ENCODE results near the gene SLC39A6. TPM values are rescaled to one million over a fixed set of nuclear protein-coding genes. Genes with fewer than 3 reads are reported as not detected.
"Not testable (repeated sequence)": the region's sequence is repeated elsewhere in the genome, so short reads cannot be mapped to it uniquely, and the experiment has no call there.

Gene SLC39A6, protein sequence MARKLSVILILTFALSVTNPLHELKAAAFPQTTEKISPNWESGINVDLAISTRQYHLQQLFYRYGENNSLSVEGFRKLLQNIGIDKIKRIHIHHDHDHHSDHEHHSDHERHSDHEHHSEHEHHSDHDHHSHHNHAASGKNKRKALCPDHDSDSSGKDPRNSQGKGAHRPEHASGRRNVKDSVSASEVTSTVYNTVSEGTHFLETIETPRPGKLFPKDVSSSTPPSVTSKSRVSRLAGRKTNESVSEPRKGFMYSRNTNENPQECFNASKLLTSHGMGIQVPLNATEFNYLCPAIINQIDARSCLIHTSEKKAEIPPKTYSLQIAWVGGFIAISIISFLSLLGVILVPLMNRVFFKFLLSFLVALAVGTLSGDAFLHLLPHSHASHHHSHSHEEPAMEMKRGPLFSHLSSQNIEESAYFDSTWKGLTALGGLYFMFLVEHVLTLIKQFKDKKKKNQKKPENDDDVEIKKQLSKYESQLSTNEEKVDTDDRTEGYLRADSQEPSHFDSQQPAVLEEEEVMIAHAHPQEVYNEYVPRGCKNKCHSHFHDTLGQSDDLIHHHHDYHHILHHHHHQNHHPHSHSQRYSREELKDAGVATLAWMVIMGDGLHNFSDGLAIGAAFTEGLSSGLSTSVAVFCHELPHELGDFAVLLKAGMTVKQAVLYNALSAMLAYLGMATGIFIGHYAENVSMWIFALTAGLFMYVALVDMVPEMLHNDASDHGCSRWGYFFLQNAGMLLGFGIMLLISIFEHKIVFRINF
- 10 to 100 TPM; 17.6 to 19.3 TPM for total RNA-seq
- long read RNA-seq, transcript SLC39A6-201 (10 exons, 3,543 nt): major isoform, 6 of 12 reads
- long read RNA-seq, partial matches to known transcripts: 6 of 12 reads
- long read RNA-seq, other reads (novel, unspliced or antisense): 0 of 12 reads

DNA sequence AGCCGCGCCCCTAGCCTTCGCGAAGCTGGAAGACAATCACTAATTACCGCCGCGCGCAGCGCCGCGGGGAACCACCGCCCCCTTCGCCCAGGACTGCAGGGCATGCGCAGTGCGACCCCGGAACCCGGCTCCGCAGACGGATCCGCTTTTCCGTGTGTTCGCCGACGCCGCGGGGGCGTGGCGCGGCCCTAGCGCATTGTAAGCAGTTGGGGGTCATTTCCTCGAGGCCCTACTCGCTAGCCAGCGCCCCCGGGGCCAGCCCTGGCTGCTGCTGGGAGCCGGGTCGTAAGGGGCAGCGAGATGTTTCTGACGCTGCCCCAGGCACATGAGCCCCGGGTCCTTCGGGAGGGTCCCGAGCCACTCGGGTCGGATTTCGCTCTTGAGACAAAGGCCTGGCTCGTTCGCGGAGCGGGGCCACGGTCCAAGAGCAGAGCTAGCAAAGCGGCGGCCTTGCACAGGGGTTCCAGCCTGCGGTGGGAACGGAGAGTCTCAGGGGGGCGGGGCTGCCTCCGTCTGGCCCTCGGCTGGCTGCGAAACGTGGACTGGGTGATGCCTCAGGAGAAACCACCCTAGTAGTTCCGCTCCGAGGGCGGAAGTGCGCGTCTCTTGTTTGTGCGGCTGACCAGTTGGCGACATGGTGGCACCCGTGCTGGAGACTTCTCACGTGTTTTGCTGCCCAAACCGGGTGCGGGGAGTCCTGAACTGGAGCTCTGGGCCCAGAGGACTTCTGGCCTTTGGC, at the start of gene SLC39A6, which contains the start of gene ELP2:
SLC39A6 (minus strand) TSS at position 41 of the 739 bp plus-strand sequence. CDS start 2,333 bp downstream, outside the sequence.
ELP2 (plus strand) TSS at position 600 of the 739 bp plus-strand sequence; CDS start at position 635, 35 bp downstream.
- ATAC-seq: peak; percentile 97 to 99
- intact Hi-C loops (cut with DNase I): no loop called here

DNA sequence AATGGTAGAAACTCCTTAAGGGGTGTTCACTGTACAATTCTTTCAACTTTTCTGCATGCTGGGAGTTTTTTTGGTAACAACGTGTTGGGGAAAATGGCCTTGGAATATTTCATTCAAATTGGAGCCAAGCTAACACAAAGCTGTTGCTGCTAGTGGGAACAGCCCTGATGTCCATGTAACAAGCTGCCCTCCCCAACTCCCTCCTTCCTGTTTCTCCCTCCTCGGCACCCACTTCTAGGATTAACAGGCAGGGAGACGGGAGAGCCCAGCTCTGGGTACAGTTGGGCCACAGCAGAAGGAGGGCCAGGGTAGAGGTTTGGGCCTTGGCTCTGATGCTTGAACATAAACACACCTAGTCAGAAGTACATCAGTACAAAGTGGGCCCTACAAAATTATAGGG, 48.8 kb upstream of the SLC39A6 start:
- intact Hi-C loops (cut with DNase I): no loop called here
- DNase-seq: no peak

More for the DNA sequence above, at the start of gene SLC39A6, which contains the start of gene ELP2:
- DNase-seq: peak; percentile 97

DNA sequence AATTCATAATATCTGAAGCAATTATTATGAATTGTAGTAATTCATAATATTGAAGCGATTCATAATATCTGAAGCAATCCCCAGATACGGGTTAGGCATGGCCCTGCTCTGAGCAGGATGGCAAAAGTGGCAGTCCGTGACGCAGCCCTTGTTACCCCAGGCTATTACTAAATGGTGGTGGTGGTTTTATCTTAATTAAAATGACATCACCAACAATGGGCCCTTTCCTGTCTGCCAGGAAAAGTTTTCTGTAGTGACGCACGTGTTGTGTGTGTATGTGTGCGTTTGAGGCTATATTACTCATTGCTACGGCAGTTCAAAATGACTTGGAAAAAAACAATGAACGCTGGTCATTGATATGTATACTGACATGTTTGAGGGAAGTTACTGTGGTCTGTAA, 47.6 kb upstream of the SLC39A6 start:
- no peak for DNase-seq
- intact Hi-C loops (cut with DNase I): no loop called here
- no peak for ATAC-seq

More for the DNA sequence above, 48.8 kb upstream of the SLC39A6 start:
- ATAC-seq: no peak

DNA sequence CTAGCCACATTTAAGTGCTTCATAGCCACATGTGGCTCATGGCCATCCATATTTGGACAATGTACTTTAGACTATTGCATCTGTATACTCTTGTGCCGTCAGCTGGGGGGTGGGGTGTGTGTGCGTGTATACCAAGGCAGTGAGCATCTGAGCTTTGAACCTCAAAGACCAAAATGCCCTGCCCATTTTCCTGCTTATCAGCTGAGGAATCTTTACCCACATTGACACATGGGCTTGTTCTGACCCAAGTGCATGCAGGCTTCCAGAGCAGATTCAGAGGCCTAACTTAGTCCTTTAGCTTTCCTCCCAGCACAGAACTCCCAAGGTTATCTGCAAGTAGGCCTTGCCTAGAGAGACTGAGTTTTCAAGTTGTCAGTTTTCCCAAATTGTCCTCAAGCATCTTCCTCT, 47.0 kb upstream of the SLC39A6 start:
- intact Hi-C loops (cut with DNase I): no loop called here
- no peak for ATAC-seq
- no peak for DNase-seq

DNA sequence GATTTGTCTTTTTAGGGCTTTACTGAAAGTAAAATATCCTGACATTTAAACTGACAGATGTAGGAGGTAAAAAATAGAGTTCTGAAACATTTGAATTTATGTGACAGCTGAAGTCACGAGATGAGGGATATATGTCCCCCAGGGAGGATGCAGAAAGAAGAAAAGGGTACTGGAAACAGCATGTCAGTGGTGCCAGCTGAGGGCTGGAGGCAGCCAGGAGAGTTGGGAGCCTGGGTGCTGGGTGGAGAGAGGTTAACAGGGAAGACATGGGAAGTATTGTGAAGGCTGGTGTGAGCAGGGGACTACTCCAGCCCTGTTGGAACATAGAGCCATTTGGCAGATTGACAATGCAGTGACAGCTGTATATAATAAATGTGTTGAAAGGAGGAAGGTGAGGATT, 46.3 kb upstream of the SLC39A6 start:
- DNase-seq (no peak), ATAC-seq (no peak)
- intact Hi-C loops (cut with DNase I): no loop called here

DNA sequence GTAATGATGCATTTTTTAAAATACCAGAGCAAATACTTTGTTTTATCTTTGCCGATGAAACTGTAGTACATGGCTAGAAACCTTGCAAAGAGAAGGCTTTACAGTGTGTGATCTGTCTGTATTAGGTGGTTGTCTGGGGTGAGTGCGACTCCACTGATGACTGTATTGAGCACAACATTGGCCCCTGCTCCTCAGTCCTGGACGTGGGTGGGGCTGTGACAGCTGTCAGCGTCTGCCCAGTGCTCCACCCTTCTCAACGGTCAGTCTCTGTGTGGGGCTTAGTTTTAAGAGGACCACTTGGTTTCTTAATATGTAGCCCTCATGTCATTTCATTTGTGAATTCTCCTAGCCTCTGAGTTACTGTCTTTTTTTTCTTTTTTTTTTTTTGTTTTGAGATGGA, 40.8 kb upstream of the SLC39A6 start:
- intact Hi-C loops (cut with DNase I): no loop called here
- DNase-seq: no peak
- ATAC-seq: no peak

DNA sequence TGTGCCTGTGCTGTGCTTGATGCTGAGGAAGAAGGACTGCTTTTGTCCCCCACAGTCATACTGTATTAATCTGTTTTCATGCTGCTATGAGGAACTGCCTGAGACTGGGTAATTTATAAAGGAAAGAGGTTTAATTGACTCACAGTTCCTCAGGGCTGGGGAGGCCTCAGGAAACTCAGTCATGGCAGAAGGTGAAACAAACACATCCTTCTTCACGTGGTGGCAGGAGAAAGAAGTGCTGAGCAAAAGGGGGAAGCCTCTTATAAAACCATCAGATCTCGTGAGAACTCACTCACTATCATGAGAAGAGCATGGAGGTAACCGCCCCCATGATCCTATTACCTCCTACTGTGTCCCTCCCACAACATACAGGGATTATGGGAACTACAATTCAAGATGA, 39.2 kb upstream of the SLC39A6 start:
- DNase-seq; intact Hi-C loops (cut with DNase I); ATAC-seq: not testable (repeated sequence)

DNA sequence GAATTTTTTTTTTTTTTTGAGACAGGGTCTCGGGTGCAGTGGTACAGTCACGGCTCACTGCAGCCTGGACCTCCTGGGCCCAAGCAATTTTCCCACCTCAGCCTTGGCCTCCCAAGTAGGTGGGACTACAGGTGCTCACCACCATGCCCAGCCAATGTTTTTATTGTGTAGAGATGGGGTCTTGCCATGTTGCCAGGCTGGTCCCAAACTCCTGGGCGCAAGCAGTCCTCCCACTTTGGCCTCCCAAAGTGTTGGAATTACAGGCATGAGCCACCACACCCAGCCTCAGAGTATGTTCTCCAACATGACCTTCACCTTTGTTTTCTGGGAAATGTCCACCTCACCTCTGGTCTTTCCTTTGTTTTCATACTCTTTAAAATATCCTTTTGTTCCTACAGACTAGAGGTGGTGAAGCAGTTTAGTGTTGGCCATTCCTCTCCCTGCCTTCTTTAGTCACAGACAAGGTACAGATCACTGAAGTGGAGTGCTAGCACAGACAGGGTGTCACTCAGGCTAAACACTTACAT, 38.6 kb upstream of the SLC39A6 start:
- ATAC-seq (no peak), DNase-seq (no peak)
- intact Hi-C loops (cut with DNase I): no loop called here

DNA sequence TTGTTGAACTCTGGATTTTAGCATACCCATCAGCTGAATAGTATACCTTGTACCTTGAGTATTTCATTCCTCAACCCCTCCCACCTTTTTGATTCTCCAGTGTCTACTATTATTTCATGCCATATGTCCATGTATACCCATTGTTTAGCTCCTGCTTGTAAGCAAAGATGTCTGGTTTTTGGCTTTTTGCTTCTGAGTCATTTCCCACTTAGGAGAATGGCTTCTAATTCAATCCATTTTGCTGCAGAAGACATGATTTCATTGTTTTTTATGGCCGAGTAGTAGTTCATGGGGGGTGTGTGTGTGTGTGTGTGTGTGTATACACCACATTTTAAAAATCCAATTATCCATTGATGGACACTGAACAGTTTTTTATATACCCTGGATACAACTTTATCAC, 33.8 kb upstream of the SLC39A6 start:
- DNase-seq: no peak
- intact Hi-C loops (cut with DNase I): no loop called here
- no peak for ATAC-seq

DNA sequence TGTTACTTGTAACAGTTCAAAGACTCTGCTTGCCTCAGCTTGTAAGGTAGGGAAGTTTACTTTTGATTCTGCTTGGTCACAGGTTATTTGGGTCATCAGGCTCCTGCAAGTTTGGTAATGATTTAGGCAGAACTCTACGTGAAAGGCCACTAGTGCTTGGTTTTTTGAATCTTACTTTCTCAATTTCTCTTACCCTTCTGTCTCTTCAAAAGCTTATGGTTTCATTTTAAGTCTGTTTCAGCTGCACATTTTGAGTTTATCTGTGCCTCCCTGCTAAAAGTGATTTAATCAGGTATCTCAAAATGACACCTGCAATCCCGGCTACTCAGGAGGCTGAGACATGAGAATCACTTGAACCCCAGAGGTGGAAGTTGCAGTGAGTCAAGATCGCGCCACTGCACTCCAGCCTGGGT, 31.8 kb upstream of the SLC39A6 start:
- intact Hi-C loops (cut with DNase I): no loop called here
- ATAC-seq (no peak), DNase-seq (no peak)

DNA sequence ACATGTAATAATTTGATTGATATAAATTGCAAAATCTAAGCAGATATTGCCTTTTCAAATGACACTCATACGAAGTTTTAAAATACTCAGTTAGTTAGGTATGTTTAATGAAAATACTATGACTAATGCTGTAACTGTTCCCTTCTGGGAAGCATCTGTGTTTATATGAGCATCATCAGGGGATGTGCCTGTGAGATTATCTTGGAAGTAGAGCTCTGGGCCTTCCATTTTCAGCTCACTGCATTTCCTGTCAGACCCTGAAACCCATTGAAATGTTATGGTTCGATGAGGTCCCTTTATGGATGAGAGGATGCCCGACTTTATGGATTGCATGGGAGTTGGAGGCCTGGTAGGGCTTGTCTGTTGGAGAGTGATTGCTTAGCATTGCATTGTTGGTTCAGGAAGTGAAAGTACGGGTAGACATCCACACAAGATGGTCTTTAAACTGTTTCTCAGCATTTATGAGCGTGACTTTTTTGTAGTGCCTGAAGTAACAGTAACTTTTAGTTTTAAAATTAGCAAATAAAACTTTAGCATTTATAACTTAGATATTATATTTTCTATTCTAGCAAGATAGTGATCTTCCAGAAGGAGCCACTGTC, 29.2 kb upstream of the SLC39A6 start:
- DNase-seq (no peak), ATAC-seq (no peak)
- intact Hi-C loops (cut with DNase I): no loop called here

DNA sequence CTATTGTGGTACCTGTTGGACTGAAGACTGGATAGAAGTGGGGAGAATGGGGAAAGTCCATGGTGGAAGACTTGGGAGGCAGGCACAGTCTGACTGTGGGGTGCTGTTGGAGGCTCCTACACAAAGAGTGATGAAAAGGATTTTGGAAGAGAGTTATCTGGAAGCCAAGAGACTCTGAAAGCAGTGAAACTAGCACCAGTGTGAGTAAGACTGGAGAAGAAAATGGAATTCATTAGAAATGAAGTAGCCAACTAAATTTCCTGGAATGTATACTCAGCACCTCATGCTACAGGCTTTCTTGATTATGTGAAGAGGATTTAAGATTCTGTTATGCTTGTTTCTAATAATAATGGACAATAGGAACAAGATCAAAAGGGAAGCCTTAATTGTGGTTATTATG, 28.3 kb upstream of the SLC39A6 start:
- intact Hi-C loops (cut with DNase I): no loop called here
- DNase-seq (no peak), ATAC-seq (no peak)

DNA sequence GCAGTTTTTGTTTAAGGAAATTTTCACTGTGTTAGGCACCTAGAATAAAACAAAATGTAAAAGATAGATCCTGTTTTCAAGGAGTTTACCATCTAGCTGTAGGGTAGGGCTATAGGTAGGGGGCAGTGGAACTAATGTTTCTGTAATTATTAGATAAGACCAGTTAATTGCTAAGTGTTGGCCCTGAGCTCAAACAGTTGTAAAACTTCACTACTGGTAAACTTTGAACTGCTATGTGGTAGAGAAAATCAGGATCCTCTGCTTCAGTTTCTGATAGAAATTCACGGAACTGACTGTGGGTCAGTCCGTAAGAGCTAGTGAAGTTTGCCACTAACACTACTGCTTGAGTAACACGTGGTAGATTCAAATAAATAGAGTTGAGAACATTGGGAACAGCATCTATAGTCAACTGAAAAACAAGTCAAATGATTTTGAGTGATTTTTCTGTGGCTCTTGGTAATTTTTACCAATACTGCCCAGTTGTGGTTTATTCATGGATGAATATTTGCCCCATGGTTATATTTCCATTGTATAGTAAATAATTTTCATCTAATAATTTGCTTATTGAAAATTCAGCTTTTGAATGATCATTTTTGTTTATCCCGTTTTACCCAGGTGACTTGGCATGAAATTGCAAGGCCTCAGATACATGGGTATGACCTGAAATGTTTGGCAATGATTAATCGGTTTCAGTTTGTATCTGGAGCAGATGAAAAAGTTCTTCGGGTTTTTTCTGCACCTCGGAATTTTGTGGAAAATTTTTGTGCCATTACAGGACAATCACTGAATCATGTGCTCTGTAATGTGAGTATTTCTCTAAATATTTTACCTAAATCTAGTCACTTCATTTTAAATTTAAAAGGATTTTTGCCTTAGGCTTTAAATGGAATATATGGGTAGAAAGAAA, 27.0 kb upstream of the SLC39A6 start:
- ATAC-seq (no peak), DNase-seq (no peak)
- intact Hi-C loops (cut with DNase I): no loop called here

DNA sequence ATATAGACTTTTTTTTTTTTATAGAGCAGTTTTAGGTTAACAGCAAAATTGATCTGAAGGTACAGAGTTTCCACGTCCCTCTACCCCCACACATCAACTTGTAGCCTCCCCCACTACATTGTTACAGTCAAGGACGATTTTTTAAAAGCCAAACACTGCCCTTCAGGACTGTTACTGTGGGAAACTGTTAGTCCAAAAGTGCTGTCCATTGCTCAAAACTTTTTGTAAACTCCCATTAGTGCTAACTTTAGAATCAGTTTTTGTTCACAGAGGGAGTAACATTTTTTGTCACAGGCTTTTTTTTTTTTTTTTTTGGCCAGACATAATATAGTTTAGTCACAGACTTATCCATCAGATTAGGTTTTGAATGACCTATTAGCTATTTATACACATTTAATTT, 24.6 kb upstream of the SLC39A6 start:
- DNase-seq: no peak
- intact Hi-C loops (cut with DNase I): no loop called here
- no peak for ATAC-seq

DNA sequence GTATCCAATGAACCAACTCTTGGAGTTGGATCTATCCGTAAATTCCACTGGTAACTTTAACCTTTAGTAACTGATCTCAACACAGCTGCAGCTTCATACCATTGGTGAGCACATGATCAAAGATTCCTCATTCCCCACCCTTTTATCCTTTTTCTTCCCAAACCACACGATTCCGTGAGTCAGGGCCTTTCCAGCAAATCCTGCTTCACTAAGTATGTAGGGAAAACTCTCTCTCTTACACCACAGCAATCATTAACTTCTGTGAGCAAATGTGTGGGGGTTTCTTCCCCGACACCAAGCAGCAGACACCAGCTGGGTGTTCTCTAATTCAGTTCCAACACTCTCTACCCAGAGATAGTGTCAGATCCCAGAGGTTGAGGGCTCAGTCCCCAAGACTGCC, 24.1 kb upstream of the SLC39A6 start:
- DNase-seq (no peak), ATAC-seq (no peak)
- intact Hi-C loops (cut with DNase I): no loop called here

DNA sequence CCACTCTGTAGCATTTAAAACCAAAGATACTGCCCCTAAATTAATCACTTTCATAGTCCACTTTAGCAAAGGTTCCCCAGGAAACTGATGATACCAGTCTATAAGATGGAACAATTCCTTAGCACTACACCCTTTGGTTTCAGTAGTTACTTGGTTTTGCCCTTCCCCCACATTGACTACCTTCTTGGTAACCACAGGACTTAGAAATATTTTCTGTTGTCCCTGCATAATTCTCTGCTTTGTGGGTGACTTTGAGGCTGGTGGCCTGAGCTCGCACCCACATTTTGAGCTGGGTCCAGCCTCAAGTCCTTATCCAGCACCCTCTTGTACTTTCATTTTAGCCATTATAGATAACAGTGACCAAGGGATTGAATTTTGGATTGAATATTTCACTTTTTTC, 23.6 kb upstream of the SLC39A6 start:
- intact Hi-C loops (cut with DNase I): no loop called here
- DNase-seq: no peak
- ATAC-seq: no peak

DNA sequence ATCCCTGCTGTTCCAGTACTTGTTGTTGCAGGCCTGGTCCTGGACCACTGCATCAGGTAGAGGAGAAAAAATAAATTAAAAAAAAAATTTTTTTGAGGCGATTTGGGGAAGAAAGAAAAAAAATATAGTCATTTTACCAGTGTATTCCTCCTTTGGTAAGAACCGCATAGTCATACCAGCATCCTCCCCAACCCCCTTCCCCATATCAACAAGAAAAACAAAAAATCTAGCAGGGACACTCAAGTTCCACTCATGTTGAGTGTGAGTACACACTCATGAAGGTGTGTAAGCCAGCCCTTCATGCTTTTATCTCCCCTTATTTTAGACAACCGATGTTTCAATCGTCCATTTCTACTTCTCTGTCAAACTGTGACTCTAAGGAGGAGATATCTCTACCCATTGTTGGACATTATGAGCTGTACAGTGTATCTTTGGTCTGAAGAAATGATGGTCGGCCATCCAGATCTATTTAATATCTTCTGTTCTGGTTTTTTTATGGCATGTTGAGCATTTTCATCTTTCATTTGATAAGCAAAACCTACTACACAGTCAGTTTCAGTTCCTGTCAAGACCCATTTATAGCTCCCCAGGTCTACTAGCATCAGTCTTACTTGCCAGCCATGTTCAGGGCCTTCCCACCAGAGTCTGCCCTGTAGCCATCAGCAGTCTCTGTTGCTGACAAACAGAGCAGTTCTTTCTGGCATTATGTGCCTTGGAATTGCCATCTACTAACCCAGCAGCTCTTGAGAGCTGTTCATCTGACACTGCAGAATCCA, 20.6 kb upstream of the SLC39A6 start:
- no peak for ATAC-seq
- no peak for DNase-seq
- intact Hi-C loops (cut with DNase I): no loop called here

Measured in left cardiac atrium (tissue), 4 donors.